ENCODE results near the gene MIAT. TPM values are rescaled to one million over a fixed set of nuclear protein-coding genes. Genes with fewer than 3 reads are reported as not detected.
A peak's percentile ranks its signal among the peaks of the same experiment; 100 is the strongest.

Gene MIAT
- total RNA-seq, 1 donor from 2014 or later, result 0.66 TPM

DNA sequence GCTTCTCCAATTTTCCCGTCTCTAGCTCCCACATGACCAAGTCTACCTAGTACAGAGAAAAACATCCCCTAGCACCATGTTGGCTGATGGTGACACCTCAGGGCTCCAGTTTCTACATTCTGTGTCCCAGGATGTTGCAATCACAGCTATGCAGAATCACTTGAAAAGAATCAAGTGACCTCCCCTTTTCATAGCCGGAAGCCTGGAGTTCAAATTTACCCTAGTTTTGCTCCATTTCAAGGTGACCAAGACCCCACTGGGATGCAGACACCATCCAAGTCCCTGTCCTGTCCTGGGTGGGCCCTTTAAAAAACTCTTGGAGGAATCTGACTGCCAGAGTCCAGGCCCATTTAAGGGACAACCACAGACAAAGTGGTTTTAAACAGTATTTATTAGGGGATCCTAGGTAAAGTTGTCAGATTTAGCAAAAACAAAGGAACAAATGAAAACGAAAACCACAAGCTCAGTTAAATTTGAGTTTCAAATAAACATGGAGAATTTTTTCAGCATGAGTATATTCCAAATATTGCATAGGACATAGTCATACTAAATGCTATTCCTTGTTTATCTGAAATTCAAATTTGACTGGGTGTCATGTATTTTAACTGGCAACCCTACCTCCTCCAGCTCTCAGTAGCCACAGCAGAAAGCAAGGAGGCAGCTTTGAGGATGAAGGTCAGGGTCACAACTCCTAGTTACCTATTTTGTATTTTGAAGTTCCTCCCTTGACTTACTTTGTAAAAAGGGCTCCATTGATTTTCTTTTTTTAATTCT lies 52.4 kb downstream of the MIAT start:
- Histone ChIP-seq H3K27ac (replicated peaks) (peak overlapping the region; percentile 20), H3K9me3 (replicated peaks) (peaks cover 8% of the 10 kb centered on the region), H3K4me1 (peaks cover 27% of the 10 kb centered on the region), H3K27me3 (ENCODE audit: low read depth) (no peaks in the 10 kb centered on the region), H3K36me3 (peaks cover 8% of the 10 kb centered on the region), H3K4me3 (no peak overlapping the region)
- TF ChIP-seq, protein P1, sequence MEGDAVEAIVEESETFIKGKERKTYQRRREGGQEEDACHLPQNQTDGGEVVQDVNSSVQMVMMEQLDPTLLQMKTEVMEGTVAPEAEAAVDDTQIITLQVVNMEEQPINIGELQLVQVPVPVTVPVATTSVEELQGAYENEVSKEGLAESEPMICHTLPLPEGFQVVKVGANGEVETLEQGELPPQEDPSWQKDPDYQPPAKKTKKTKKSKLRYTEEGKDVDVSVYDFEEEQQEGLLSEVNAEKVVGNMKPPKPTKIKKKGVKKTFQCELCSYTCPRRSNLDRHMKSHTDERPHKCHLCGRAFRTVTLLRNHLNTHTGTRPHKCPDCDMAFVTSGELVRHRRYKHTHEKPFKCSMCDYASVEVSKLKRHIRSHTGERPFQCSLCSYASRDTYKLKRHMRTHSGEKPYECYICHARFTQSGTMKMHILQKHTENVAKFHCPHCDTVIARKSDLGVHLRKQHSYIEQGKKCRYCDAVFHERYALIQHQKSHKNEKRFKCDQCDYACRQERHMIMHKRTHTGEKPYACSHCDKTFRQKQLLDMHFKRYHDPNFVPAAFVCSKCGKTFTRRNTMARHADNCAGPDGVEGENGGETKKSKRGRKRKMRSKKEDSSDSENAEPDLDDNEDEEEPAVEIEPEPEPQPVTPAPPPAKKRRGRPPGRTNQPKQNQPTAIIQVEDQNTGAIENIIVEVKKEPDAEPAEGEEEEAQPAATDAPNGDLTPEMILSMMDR (IDR thresholded peaks at IDR 0.05; ENCODE audit: borderline replicate concordance), result no peak
- intact Hi-C loops (cut with micrococcal nuclease), result no loop called here
- no peak for DNase-seq

DNA sequence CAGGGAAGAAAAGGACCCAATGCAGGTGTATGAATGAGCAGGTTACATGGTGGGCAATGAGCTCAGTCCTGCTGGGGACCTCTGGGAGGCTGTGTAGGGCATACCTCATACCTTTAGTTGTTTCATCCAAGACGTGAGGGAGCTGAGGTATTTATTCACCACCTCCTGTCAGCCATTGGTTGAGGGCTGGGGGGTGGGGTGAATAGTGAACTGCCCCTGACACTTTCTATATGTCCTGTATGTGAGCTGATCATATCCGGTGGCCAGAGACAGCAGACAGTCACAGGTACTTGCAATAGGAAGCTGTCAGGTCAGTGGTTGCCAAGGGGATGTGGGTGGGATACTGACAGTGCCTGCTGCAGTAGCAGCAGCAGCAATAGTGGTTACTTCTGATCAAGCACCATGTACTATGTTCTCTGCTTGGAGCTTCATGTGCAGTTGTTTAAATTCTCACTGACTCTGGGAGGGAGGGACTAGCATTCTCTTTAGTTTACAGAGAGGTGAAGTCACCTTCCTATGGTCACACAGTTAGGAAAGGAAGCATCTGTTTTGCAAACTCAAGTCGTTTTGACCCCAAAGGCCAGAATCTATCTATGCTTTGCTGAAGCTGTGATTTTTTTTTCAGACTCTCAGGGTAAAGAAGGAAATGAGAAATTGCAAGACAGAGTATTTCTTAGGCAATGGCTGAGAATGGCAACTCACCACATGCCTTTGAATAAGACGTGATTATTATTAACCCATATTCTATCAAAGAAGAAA lies 54.0 kb downstream of the MIAT start:
- TF ChIP-seq, protein P1 (IDR thresholded peaks at IDR 0.05; ENCODE audit: borderline replicate concordance), result no peak
- Histone ChIP-seq H3K36me3 (peaks cover 8% of the 10 kb centered on the region), H3K4me3 (no peak overlapping the region), H3K9me3 (replicated peaks) (peaks cover 8% of the 10 kb centered on the region), H3K4me1 (peaks cover 23% of the 10 kb centered on the region), H3K27ac (replicated peaks) (no peak overlapping the region), H3K27me3 (ENCODE audit: low read depth) (no peaks in the 10 kb centered on the region)
- intact Hi-C loops (cut with micrococcal nuclease), result no loop called here
- no peak for DNase-seq

DNA sequence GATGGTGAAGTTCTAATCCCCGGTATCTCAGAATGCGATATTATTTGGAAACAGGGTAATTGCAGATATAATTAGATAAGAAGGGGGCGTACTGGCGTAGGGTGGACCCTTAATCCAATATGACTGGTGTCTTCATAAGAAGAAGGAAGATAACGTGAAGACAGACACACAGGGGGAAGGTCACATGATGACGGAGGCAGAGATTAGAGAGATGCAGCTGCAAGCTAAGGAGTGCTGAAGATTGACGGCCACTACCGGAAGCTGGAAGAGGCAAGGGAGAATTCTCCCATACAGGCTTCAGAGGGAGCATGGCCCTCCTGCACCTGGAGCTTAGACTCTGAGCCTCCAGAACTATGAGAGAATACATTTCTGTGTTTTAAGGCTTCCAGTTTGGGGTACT lies 54.8 kb downstream of the MIAT start:
- no peaks in the 10 kb centered on the region for H3K27me3 ChIP-seq (ENCODE audit: low read depth)
- H3K4me1 ChIP-seq, result peaks cover 23% of the 10 kb centered on the region
- intact Hi-C loops (cut with micrococcal nuclease), result no loop called here
- TF ChIP-seq, protein P1 (IDR thresholded peaks at IDR 0.05; ENCODE audit: borderline replicate concordance), result no peak
- peaks cover 2% of the 10 kb centered on the region for H3K9me3 ChIP-seq (replicated peaks)
- H3K4me3 ChIP-seq, result no peak overlapping the region
- peaks cover 6% of the 10 kb centered on the region for H3K36me3 ChIP-seq
- DNase-seq, result no peak
- no peak overlapping the region for H3K27ac ChIP-seq (replicated peaks)

GRCh38 chr22:26713823-26714449 lies 56.5 kb downstream of the MIAT start:
- no peaks in the 10 kb centered on the region for H3K27me3 ChIP-seq (ENCODE audit: low read depth)
- H3K27ac ChIP-seq (replicated peaks), result no peak overlapping the region
- DNase-seq, result no peak
- TF ChIP-seq, protein P1 (IDR thresholded peaks at IDR 0.05; ENCODE audit: borderline replicate concordance), result no peak
- H3K4me3 ChIP-seq, result no peak overlapping the region
- intact Hi-C loops (cut with micrococcal nuclease), result no loop called here
- H3K36me3 ChIP-seq, result peaks cover 16% of the 10 kb centered on the region
- no peaks in the 10 kb centered on the region for H3K9me3 ChIP-seq (replicated peaks)
- H3K4me1 ChIP-seq, result peaks cover 25% of the 10 kb centered on the region

- TF ChIP-seq, protein P1 (IDR thresholded peaks at IDR 0.05; ENCODE audit: borderline replicate concordance), result no peak
- Histone ChIP-seq H3K27me3 (ENCODE audit: low read depth) (no peaks in the 10 kb centered on the region), H3K9me3 (replicated peaks) (no peaks in the 10 kb centered on the region), H3K4me3 (no peak overlapping the region), H3K36me3 (peaks cover 22% of the 10 kb centered on the region), H3K4me1 (peaks cover 24% of the 10 kb centered on the region), H3K27ac (replicated peaks) (no peak overlapping the region)
- no peak for DNase-seq
- intact Hi-C loops (cut with micrococcal nuclease), result no loop called here
Measured at GRCh38 chr22:26714971-26715370, 57.6 kb downstream of the MIAT start.

Measured in left ventricle myocardium inferior (tissue), 1 donor.